ENCODE data around the gene CATSPER2.
"Not testable (repeated sequence)": the region's sequence is repeated elsewhere in the genome, so short reads cannot be mapped to it uniquely, and the experiment has no call there.

GRCh38 chr15:43600200-43600599 is 48.4 kb downstream of the CATSPER2 start:
- TF ChIP-seq CTCF, POLR2A (IDR thresholded peaks at IDR 0.05): not testable (repeated sequence)
